ENCODE data around the gene ELOVL1. TPM values are rescaled to one million over a fixed set of nuclear protein-coding genes. Genes with fewer than 3 reads are reported as not detected.

ELOVL1 gene
- total RNA-seq, 4 donors from 2014 or later, result 25.7 to 63.2 (median 49.1) TPM

DNA sequence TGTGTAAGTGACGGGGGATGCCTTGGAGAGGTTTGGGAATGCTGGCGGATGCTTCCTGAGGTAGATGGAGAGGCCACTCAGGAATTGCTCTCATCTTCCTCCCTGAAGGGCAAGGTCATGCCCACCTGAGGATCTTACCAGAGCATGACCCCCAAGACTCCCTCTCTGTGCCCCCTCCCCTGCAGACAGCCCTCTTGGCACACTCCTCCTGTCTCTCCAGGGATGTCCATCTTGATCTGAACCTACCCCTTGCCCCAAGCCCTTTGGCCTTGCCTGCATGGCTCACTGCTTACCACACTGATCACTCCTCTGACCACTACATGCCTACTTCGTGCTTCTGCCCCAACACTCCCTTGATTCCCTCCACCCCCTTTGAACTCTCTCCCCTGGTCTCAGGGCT, 48.0 kb downstream of the ELOVL1 start:
- intact Hi-C loops (cut with DNase I), result no loop called here
- WGBS, result 83% methylated on average over 2 of the region's 3 CpGs
- H3K27me3 ChIP-seq, result no peaks in the 10 kb centered on the region
- H3K36me3 ChIP-seq, result peaks cover 0 to 65% (median 7%) of the 10 kb centered on the region in 4 donors
- no peaks in the 10 kb centered on the region for H3K4me1 ChIP-seq
- H3K27ac ChIP-seq (replicated peaks in 1 of 4), result no peak overlapping the region
- no peak overlapping the region for H3K4me3 ChIP-seq
- DNase-seq (ENCODE audit: extremely low spot score), result no peak
- H3K9me3 ChIP-seq, result peaks cover 0 to 4% (median 1%) of the 10 kb centered on the region in 4 donors
- TF ChIP-seq, protein P1, sequence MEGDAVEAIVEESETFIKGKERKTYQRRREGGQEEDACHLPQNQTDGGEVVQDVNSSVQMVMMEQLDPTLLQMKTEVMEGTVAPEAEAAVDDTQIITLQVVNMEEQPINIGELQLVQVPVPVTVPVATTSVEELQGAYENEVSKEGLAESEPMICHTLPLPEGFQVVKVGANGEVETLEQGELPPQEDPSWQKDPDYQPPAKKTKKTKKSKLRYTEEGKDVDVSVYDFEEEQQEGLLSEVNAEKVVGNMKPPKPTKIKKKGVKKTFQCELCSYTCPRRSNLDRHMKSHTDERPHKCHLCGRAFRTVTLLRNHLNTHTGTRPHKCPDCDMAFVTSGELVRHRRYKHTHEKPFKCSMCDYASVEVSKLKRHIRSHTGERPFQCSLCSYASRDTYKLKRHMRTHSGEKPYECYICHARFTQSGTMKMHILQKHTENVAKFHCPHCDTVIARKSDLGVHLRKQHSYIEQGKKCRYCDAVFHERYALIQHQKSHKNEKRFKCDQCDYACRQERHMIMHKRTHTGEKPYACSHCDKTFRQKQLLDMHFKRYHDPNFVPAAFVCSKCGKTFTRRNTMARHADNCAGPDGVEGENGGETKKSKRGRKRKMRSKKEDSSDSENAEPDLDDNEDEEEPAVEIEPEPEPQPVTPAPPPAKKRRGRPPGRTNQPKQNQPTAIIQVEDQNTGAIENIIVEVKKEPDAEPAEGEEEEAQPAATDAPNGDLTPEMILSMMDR (IDR thresholded peaks at IDR 0.05), result no peak
- TF ChIP-seq EP300 (IDR thresholded peaks at IDR 0.05) (no peak), POLR2AphosphoS5 (IDR thresholded peaks at IDR 0.05) (no peak), POLR2A (IDR thresholded peaks at IDR 0.05; ENCODE audit: low read depth) (no peak)

DNA sequence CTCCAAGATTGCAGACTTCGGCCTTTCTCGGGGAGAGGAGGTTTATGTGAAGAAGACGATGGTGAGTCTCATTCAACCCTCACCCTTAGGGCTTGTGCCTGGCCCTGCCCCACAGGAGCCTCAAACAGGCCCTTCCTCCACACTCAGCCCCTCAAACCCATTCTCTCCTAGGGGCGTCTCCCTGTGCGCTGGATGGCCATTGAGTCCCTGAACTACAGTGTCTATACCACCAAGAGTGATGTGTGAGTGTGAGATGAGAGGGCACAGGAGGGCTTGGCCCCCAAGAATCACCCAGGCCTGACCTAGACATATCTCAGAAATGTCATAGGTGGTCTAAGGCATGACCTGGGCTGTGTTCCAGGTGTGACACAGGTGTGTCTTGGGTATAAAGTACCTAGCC, 48.5 kb downstream of the ELOVL1 start:
- no peak for DNase-seq (ENCODE audit: extremely low spot score)
- 92% methylated on average over 3 of the region's 5 CpGs for WGBS
- TF ChIP-seq, protein P1 (IDR thresholded peaks at IDR 0.05), result no peak
- no peak for TF ChIP-seq EP300 (IDR thresholded peaks at IDR 0.05)
- TF ChIP-seq POLR2AphosphoS5 (IDR thresholded peaks at IDR 0.05), result no peak
- no peak for TF ChIP-seq POLR2A (IDR thresholded peaks at IDR 0.05; ENCODE audit: low read depth)
- no peaks in the 10 kb centered on the region for H3K27me3 ChIP-seq
- intact Hi-C loops (cut with DNase I), result no loop called here
- peaks cover 0 to 60% (median 7%) of the 10 kb centered on the region in 4 donors for H3K36me3 ChIP-seq
- H3K4me1 ChIP-seq, result no peaks in the 10 kb centered on the region
- H3K4me3 ChIP-seq, result no peak overlapping the region
- no peak overlapping the region for H3K27ac ChIP-seq (replicated peaks in 1 of 4)
- H3K9me3 ChIP-seq, result no peaks in the 10 kb centered on the region

DNA sequence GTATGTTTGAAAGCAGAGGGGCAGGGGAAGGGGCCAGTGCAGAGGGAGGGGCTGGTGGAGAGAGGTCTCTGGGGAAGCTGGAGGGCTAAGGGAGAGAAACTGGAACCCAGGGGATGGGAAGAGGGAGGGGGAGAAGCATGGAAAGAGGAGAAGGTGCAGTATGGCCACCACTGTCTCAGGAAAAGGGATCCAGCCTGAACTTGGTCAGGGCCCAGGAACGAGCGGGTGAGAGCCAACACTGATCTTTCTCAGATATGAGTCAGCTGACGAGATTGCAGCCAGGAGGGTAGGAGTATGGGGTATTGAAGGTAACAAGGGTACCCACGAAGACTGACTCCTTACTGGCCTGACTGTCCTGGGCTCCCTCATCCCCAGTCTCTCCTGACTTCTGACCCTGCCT, 49.0 kb downstream of the ELOVL1 start:
- H3K4me3 ChIP-seq, result no peak overlapping the region
- intact Hi-C loops (cut with DNase I), result no loop called here
- peaks cover 0 to 60% (median 5%) of the 10 kb centered on the region in 4 donors for H3K36me3 ChIP-seq
- H3K27ac ChIP-seq (replicated peaks in 1 of 4), result no peak overlapping the region
- H3K4me1 ChIP-seq, result no peaks in the 10 kb centered on the region
- 75% methylated on average over 4 of the region's 4 CpGs for WGBS
- no peak for DNase-seq (ENCODE audit: extremely low spot score)
- no peak for TF ChIP-seq POLR2AphosphoS5 (IDR thresholded peaks at IDR 0.05)
- TF ChIP-seq POLR2A (IDR thresholded peaks at IDR 0.05; ENCODE audit: low read depth), result no peak
- no peak for TF ChIP-seq EP300 (IDR thresholded peaks at IDR 0.05)
- H3K27me3 ChIP-seq, result no peaks in the 10 kb centered on the region
- H3K9me3 ChIP-seq, result no peaks in the 10 kb centered on the region

DNA sequence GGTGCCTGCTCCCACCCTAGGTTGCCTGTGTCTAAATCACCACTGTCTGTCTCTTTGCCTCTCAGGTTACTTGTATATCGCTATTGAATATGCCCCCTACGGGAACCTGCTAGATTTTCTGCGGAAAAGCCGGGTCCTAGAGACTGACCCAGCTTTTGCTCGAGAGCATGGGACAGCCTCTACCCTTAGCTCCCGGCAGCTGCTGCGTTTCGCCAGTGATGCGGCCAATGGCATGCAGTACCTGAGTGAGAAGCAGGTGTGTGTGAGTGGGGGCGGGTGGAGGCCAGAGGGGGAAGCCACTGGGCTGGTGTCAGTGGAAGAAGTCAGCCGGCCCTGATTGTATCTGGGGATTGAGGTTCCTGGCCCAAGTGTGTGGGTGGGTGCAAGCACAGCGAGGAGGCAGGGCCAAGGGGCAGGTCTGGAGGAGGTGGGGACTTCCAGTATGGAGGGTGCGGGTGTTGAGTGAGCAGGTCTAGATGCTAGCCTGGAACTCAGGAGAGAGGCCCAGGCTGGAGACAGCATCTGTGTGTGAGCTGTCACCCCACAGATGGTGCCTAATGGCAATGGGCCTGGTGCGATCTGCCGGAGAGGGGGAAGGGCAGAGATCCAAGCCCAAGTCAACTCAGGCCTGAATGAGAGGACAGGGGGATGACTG, 49.9 kb downstream of the ELOVL1 start:
- DNase-seq (ENCODE audit: extremely low spot score), result no peak
- WGBS, result 90% methylated on average over 11 of the region's 15 CpGs

More for the DNA sequence above, 49.9 kb downstream of the ELOVL1 start:
- H3K9me3 ChIP-seq, result no peaks in the 10 kb centered on the region
- no peaks in the 10 kb centered on the region for H3K4me1 ChIP-seq
- no peak overlapping the region for H3K4me3 ChIP-seq
- H3K36me3 ChIP-seq, result peaks cover 0 to 58% (median 7%) of the 10 kb centered on the region in 4 donors
- intact Hi-C loops (cut with DNase I), result no loop called here
- H3K27me3 ChIP-seq, result no peaks in the 10 kb centered on the region
- TF ChIP-seq POLR2AphosphoS5 (IDR thresholded peaks at IDR 0.05) (no peak), POLR2A (IDR thresholded peaks at IDR 0.05; ENCODE audit: low read depth) (no peak), EP300 (IDR thresholded peaks at IDR 0.05) (no peak)
- TF ChIP-seq, protein P1 (IDR thresholded peaks at IDR 0.05), result no peak
- H3K27ac ChIP-seq (replicated peaks in 1 of 4), result no peak overlapping the region

All from esophagus muscularis mucosa (tissue), 4 donors.